ENCODE measurements around the gene CCDC182. TPM values are rescaled to one million over a fixed set of nuclear protein-coding genes. Genes with fewer than 3 reads are reported as not detected.

CCDC182 gene
- total RNA-seq, 1 experiment from 2014 or later = not detected

GRCh38 chr17:57746221-57746620 is 1.1 kb upstream of the CCDC182 start:
- Histone ChIP-seq H3K4me3 (ENCODE audit: low read depth, low read length) (no peak overlapping the region), H3K4me1 (no peaks in the 10 kb centered on the region), H3K36me3 (ENCODE audit: control insufficient read depth, insufficient read depth, low read length) (no peaks in the 10 kb centered on the region), H3K27me3 (replicated peaks; ENCODE audit: control insufficient read depth, insufficient read depth, low read length) (no peaks in the 10 kb centered on the region; the same call in 1 of the 2 replicates), H3K9me3 (no peaks in the 10 kb centered on the region)
- POLR2A ChIA-PET = no interaction called here
- CTCF ChIA-PET = no interaction called here
- no peak overlapping the region for H3K4me3 Mint-ChIP-seq (ENCODE audit: unreplicated experiment)
- intact Hi-C loops (cut with micrococcal nuclease; ENCODE audit: unreplicated experiment) = loop anchor here (10.0 kb wide), 1 partner anchor 89 kb away; no protein-coding TSS in a partner anchor
- DNase-seq = no peak
- no peak for TF ChIP-seq CTCF (IDR thresholded peaks at IDR 0.05; ENCODE audit: insufficient read depth in 1 of 2, low read depth in 1 of 2, low read length in 1 of 2, severe bottlenecking in 1 of 2, unreplicated experiment in 1 of 2)
- no TSS peak for BruUV-seq (replicated peaks)
- peaks cover 16% of the 10 kb centered on the region for H3K27me3 Mint-ChIP-seq (ENCODE audit: insufficient read depth, unreplicated experiment)
- H3K9me3 Mint-ChIP-seq (ENCODE audit: unreplicated experiment) = no peaks in the 10 kb centered on the region
- H3K36me3 Mint-ChIP-seq (ENCODE audit: insufficient read depth, unreplicated experiment) = no peaks in the 10 kb centered on the region
- no peak overlapping the region for H3K27ac Mint-ChIP-seq (ENCODE audit: unreplicated experiment)
- H3K4me1 Mint-ChIP-seq (ENCODE audit: low read depth, unreplicated experiment) = no peaks in the 10 kb centered on the region

DNA sequence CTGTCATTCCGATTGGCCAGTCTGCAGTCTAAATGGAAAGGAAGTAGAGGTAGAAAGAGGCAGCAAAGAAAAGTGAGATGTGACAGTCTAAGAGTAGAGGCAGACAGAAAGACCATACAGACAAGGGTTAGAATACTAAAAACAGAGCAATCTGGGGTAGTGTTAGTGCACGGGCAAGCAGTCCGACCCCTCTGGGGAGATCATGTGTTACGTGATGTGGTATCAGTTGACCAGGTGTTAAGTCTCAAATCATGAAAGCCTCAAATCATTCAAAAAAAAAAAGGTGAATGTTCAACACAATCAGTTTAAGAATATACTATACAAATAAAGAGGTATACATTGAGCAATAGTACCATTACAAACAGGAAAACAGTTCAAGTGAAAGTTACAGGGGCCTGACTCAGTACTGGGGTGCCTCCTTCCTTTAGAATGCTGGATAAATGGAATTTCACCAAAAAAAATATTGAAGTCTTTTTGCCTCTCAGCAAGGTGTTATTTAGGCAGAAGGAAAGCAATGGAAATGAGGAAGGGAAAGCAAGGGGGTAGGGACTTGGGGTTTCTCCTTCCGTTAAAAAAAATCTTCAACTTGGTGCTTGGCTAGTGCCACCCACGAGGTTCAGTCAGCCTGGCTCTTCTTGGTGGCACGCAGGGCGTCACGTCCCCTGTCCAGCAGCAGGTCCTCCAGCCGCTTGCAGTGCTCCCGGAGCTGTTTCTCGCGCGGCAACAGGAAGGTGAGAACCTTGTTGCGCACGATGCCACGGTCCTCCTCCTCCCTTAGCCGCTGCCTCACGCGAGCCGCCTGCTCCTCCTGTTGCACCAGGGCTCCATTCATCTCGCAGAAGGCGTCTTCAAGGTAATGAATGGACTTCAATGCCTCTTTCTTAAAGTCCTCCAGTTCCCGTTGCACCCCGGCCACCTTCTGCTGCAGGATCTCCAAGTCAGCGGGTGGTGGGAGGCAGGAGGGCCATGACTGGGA is 616 bp downstream of the CCDC182 start:
- no peaks in the 10 kb centered on the region for H3K9me3 Mint-ChIP-seq (ENCODE audit: unreplicated experiment)
- BruUV-seq (replicated peaks) = no TSS peak
- intact Hi-C loops (cut with micrococcal nuclease; ENCODE audit: unreplicated experiment) = loop anchor here (10.0 kb wide), 1 partner anchor 90 kb away; no protein-coding TSS in a partner anchor

GRCh38 chr17:57740235-57740528 is 4.9 kb downstream of the CCDC182 start:
- Mint-ChIP-seq H3K9me3 (ENCODE audit: unreplicated experiment) (no peaks in the 10 kb centered on the region), H3K27ac (ENCODE audit: unreplicated experiment) (no peak overlapping the region), H3K36me3 (ENCODE audit: insufficient read depth, unreplicated experiment) (no peaks in the 10 kb centered on the region), H3K4me1 (ENCODE audit: low read depth, unreplicated experiment) (no peaks in the 10 kb centered on the region), H3K27me3 (ENCODE audit: insufficient read depth, unreplicated experiment) (peaks cover 14% of the 10 kb centered on the region), H3K4me3 (ENCODE audit: unreplicated experiment) (no peak overlapping the region)
- ChIA-PET POLR2A (no interaction called here), CTCF (interaction anchor here (0.7 to 1.4 kb wide), 3 partner anchors 68 to 610 kb away, joined by 3 to 4 read pairs (median 3); no protein-coding TSS in a partner anchor)
- H3K36me3 ChIP-seq (ENCODE audit: control insufficient read depth, insufficient read depth, low read length) = no peaks in the 10 kb centered on the region
- no TSS peak for BruUV-seq (replicated peaks)
- H3K4me3 ChIP-seq (ENCODE audit: low read depth, low read length) = no peak overlapping the region
- intact Hi-C loops (cut with micrococcal nuclease; ENCODE audit: unreplicated experiment) = loop anchor here (1.0 to 10.0 kb wide), 3 partner anchors 95 to 609 kb away; no protein-coding TSS in a partner anchor
- H3K4me1 ChIP-seq = no peaks in the 10 kb centered on the region
- no peaks in the 10 kb centered on the region for H3K27me3 ChIP-seq (replicated peaks; ENCODE audit: control insufficient read depth, insufficient read depth, low read length)
- no peak for DNase-seq
- no peaks in the 10 kb centered on the region for H3K9me3 ChIP-seq
- no peak for TF ChIP-seq CTCF (IDR thresholded peaks at IDR 0.05; ENCODE audit: insufficient read depth in 1 of 2, low read depth in 1 of 2, low read length in 1 of 2, severe bottlenecking in 1 of 2, unreplicated experiment in 1 of 2)

More for the DNA sequence above, 616 bp downstream of the CCDC182 start:
- no peak for DNase-seq
- Histone ChIP-seq H3K4me3 (ENCODE audit: low read depth, low read length) (no peak overlapping the region), H3K36me3 (ENCODE audit: control insufficient read depth, insufficient read depth, low read length) (no peaks in the 10 kb centered on the region), H3K4me1 (no peaks in the 10 kb centered on the region), H3K9me3 (no peaks in the 10 kb centered on the region), H3K27me3 (replicated peaks; ENCODE audit: control insufficient read depth, insufficient read depth, low read length) (no peaks in the 10 kb centered on the region; the same call in 1 of the 2 replicates)
- CTCF ChIA-PET = no interaction called here
- no peak overlapping the region for H3K27ac Mint-ChIP-seq (ENCODE audit: unreplicated experiment)
- H3K36me3 Mint-ChIP-seq (ENCODE audit: insufficient read depth, unreplicated experiment) = no peaks in the 10 kb centered on the region
- H3K4me3 Mint-ChIP-seq (ENCODE audit: unreplicated experiment) = no peak overlapping the region
- POLR2A ChIA-PET = no interaction called here
- peaks cover 15% of the 10 kb centered on the region for H3K27me3 Mint-ChIP-seq (ENCODE audit: insufficient read depth, unreplicated experiment)
- no peaks in the 10 kb centered on the region for H3K4me1 Mint-ChIP-seq (ENCODE audit: low read depth, unreplicated experiment)
- TF ChIP-seq CTCF (IDR thresholded peaks at IDR 0.05; ENCODE audit: insufficient read depth in 1 of 2, low read depth in 1 of 2, low read length in 1 of 2, severe bottlenecking in 1 of 2, unreplicated experiment in 1 of 2) = no peak

Data from Caco-2 (cell line).